ENCODE measurements around the gene NCF4.

NCF4 gene

DNA sequence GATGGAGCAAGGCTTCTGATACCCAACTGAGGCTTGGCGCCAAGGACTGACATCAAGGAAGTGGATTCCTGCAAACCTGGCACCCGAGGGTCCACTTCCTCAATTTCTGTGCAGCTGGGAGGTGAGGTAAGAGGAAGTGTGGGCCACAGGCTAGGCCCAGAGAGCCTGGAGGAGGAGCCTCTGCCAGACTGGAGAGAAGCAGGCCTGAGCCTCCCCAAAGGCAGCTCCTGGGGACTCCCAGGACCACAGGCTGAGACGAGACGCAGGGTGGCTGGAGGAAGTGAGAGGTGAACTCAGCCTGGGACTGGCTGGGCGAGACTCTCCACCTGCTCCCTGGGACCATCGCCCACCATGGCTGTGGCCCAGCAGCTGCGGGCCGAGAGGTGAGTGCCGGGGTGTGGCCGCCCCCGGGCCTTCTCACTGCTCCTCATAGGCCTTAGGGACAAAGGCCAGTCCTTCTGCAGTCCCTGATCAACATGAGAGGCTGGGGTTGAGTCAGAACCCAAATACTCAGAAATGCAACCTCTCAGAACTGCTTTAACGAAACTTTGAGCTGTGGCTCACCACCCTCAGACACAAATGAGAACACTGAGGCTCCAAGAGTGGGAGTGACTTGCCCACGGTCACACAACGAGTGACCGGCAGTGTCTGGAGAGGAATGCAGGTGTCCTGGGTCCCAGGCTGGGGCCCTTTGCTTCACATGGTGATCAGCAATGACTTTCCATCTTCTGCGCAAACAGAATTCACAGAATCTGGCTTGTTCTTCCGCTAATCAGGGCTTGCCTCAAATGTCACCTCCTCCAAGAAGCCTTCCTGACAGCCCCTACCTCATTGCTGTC lies at the start of gene NCF4:
TSS of gene NCF4 (plus strand) at position 186 of the 839 bp plus-strand sequence. CDS start at position 352, 166 bp downstream.
- H3K27ac ChIP-seq (ENCODE audit: low read length): peak within 1 kb of the TSS; percentile 72
- H3K9me3 ChIP-seq (ENCODE audit: control insufficient read depth in 1 of 2, low read length in 2 of 2): no peaks in the 10 kb centered on the region
- no peaks in the 10 kb centered on the region for H3K27me3 ChIP-seq (ENCODE audit: low read depth, low read length)
- H3K4me1 ChIP-seq (ENCODE audit: control insufficient read depth in 1 of 2, insufficient read depth in 2 of 2, low read length in 2 of 2): peaks cover 4 to 7% of the 10 kb centered on the region in 2 donors
- peak within 1 kb of the TSS; percentile 35 to 46 for H3K4me3 ChIP-seq (ENCODE audit: low read depth in 1 of 2, low read length in 2 of 2)
- H3K36me3 ChIP-seq (ENCODE audit: control insufficient read depth in 1 of 2, insufficient read depth in 2 of 2, low read length in 2 of 2): no peaks in the 10 kb centered on the region

GRCh38 chr22:36811094-36811800 lies 49.6 kb upstream of the NCF4 start:
- Histone ChIP-seq H3K4me1 (ENCODE audit: control insufficient read depth in 1 of 2, insufficient read depth in 2 of 2, low read length in 2 of 2) (peaks cover 0 to 2% of the 10 kb centered on the region in 2 donors), H3K4me3 (ENCODE audit: low read depth in 1 of 2, low read length in 2 of 2) (no peak overlapping the region), H3K9me3 (ENCODE audit: control insufficient read depth in 1 of 2, low read length in 2 of 2) (no peaks in the 10 kb centered on the region), H3K27me3 (ENCODE audit: low read depth, low read length) (peaks cover 12% of the 10 kb centered on the region), H3K36me3 (ENCODE audit: control insufficient read depth in 1 of 2, insufficient read depth in 2 of 2, low read length in 2 of 2) (no peaks in the 10 kb centered on the region), H3K27ac (ENCODE audit: low read length) (no peak overlapping the region)

DNA sequence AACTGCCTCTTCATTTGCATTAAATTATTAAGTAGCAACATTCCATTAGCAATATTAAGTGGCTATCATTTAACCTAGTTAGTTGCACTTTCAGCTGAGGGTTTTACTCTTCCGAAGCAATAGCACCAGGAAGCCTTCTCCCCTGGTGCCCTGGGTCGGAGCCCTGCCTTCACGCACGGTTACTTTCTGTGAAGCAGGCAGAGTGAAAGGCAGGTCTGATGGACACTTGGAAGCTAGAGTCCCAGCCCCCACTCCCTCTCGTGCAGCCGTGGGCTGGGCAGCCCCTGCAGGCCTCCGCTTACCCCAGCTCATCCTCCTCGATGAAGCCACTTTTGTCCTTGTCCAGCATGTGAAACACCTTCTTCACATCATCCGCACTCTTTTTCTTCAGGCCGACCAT lies 46.0 kb upstream of the NCF4 start:
- H3K27me3 ChIP-seq (ENCODE audit: low read depth, low read length): peaks cover 42% of the 10 kb centered on the region
- peaks cover 0 to 13% of the 10 kb centered on the region in 2 donors for H3K4me1 ChIP-seq (ENCODE audit: control insufficient read depth in 1 of 2, insufficient read depth in 2 of 2, low read length in 2 of 2)
- no peak overlapping the region for H3K27ac ChIP-seq (ENCODE audit: low read length)
- H3K36me3 ChIP-seq (ENCODE audit: control insufficient read depth in 1 of 2, insufficient read depth in 2 of 2, low read length in 2 of 2): no peaks in the 10 kb centered on the region
- H3K4me3 ChIP-seq (ENCODE audit: low read depth in 1 of 2, low read length in 2 of 2): no peak overlapping the region
- H3K9me3 ChIP-seq (ENCODE audit: control insufficient read depth in 1 of 2, low read length in 2 of 2): no peaks in the 10 kb centered on the region

DNA sequence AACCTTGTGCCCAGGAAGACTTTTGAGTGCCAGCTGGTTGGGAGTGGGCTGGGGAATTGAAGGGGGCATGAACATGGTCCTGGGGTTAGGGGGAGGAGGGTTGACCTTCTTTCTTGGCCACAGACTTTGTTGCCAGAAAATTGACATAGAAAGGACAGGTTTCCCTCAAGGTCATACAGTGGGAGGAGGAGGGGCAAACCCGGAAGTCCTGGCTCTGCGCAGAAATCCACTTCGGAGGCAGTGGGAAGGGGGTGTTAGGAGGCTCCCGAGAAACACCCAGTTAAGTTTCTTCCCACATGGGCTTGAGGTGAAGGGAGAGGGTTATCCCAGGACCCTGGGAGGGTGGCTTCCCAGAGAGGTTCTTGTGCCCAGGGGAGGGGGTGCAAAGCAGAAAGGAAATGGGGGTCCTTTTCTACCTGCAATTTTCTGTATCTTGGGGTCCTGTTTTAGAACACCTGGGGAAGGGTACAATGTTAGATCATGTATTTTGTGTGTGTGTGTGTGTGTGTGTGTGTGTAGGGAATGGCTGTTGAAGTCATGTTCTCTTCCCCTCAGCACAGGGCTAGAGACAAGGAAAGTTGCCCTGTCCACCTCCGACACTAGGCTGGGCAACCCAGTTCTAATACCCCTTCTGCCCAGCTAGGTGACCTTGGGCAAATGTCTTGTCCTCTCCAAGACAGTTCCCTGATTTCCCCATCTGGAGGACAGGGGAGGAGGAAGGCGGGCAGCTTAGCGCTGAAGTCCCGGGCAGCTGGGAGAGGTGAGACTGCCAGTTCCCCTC lies 45.1 kb upstream of the NCF4 start:
- H3K36me3 ChIP-seq (ENCODE audit: control insufficient read depth in 1 of 2, insufficient read depth in 2 of 2, low read length in 2 of 2): no peaks in the 10 kb centered on the region
- peaks cover 45% of the 10 kb centered on the region for H3K27me3 ChIP-seq (ENCODE audit: low read depth, low read length)
- no peaks in the 10 kb centered on the region for H3K9me3 ChIP-seq (ENCODE audit: control insufficient read depth in 1 of 2, low read length in 2 of 2)
- H3K27ac ChIP-seq (ENCODE audit: low read length): no peak overlapping the region
- H3K4me1 ChIP-seq (ENCODE audit: control insufficient read depth in 1 of 2, insufficient read depth in 2 of 2, low read length in 2 of 2): peaks cover 0 to 13% of the 10 kb centered on the region in 2 donors
- H3K4me3 ChIP-seq (ENCODE audit: low read depth in 1 of 2, low read length in 2 of 2): no peak overlapping the region

- H3K9me3 ChIP-seq (ENCODE audit: control insufficient read depth in 1 of 2, low read length in 2 of 2): no peaks in the 10 kb centered on the region
- H3K4me3 ChIP-seq (ENCODE audit: low read depth in 1 of 2, low read length in 2 of 2): peak overlapping the region in 1 of 2 donors; percentile 59
- H3K36me3 ChIP-seq (ENCODE audit: control insufficient read depth in 1 of 2, insufficient read depth in 2 of 2, low read length in 2 of 2): no peaks in the 10 kb centered on the region
- H3K4me1 ChIP-seq (ENCODE audit: control insufficient read depth in 1 of 2, insufficient read depth in 2 of 2, low read length in 2 of 2): peaks cover 0 to 13% of the 10 kb centered on the region in 2 donors
- no peak overlapping the region for H3K27ac ChIP-seq (ENCODE audit: low read length)
- H3K27me3 ChIP-seq (ENCODE audit: low read depth, low read length): peaks cover 45% of the 10 kb centered on the region
These were observed 44.5 kb upstream of the NCF4 start for GRCh38 chr22:36816339-36816635.

GRCh38 chr22:36816636-36817524 lies 43.9 kb upstream of the NCF4 start, which contains the start of gene PVALB:
TSS of gene PVALB (minus strand) at chr22:36817035. CDS start at chr22:36817005, 30 bp downstream.
- H3K4me3 ChIP-seq (ENCODE audit: low read depth in 1 of 2, low read length in 2 of 2): peak within 1 kb of the TSS; percentile 26 to 59
- no peaks in the 10 kb centered on the region for H3K9me3 ChIP-seq (ENCODE audit: control insufficient read depth in 1 of 2, low read length in 2 of 2)
- no peaks in the 10 kb centered on the region for H3K36me3 ChIP-seq (ENCODE audit: control insufficient read depth in 1 of 2, insufficient read depth in 2 of 2, low read length in 2 of 2)
- peaks cover 0 to 13% of the 10 kb centered on the region in 2 donors for H3K4me1 ChIP-seq (ENCODE audit: control insufficient read depth in 1 of 2, insufficient read depth in 2 of 2, low read length in 2 of 2)
- peaks cover 45% of the 10 kb centered on the region for H3K27me3 ChIP-seq (ENCODE audit: low read depth, low read length)
- no peak within 1 kb of the TSS for H3K27ac ChIP-seq (ENCODE audit: low read length)

DNA sequence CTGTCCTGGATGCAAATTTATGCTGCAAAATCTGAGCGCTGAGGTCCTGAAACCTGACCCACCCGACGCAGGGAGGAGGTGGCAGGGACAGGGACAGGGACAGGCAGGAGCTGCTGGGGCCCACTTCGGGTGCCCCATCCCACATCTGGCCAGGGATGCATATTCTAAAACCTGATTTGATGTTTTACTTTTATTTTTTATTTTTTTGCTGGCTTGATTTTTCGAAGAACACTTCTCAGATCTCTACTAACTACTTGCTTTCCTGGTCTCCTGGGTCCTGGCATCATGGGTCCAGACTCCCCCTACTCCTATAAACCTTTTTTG lies 43.3 kb upstream of the NCF4 start:
- Histone ChIP-seq H3K36me3 (ENCODE audit: control insufficient read depth in 1 of 2, insufficient read depth in 2 of 2, low read length in 2 of 2) (no peaks in the 10 kb centered on the region), H3K4me3 (ENCODE audit: low read depth in 1 of 2, low read length in 2 of 2) (peak overlapping the region in 1 of 2 donors; percentile 59), H3K27ac (ENCODE audit: low read length) (no peak overlapping the region), H3K4me1 (ENCODE audit: control insufficient read depth in 1 of 2, insufficient read depth in 2 of 2, low read length in 2 of 2) (peaks cover 0 to 13% of the 10 kb centered on the region in 2 donors), H3K27me3 (ENCODE audit: low read depth, low read length) (peaks cover 45% of the 10 kb centered on the region), H3K9me3 (ENCODE audit: control insufficient read depth in 1 of 2, low read length in 2 of 2) (no peaks in the 10 kb centered on the region)

DNA sequence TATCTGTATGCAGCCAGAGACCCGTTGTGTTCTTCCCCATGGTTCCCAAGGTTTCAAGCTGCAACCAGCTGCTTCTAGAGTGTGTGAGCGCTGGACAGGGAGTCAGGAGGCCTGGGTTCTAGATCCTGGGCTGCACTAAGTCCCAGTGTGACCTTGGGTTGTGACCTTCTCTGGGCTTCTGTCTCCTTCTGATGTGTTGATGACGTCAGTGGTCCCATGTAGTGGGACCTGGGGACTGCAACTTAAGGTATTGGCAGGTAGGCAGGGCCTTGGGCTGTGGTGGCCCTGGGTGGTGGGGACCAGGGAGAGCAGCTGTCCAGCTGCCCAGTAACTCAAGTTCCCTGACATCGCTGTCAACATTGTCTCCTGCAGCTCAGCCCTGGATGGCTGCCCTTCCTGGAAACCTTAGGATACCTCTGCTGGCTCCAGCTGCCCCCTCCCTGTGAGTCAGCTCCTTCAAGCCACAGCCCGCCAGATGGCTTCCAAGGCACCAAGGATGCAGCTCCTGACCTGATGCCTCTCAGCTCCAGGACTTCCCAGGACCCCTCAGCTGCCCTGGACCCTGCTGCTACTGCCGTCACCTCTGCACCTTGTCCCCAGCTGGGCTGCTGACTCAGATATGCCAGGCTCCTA lies 42.7 kb upstream of the NCF4 start:
- no peaks in the 10 kb centered on the region for H3K36me3 ChIP-seq (ENCODE audit: control insufficient read depth in 1 of 2, insufficient read depth in 2 of 2, low read length in 2 of 2)
- no peak overlapping the region for H3K27ac ChIP-seq (ENCODE audit: low read length)
- peaks cover 0 to 13% of the 10 kb centered on the region in 2 donors for H3K4me1 ChIP-seq (ENCODE audit: control insufficient read depth in 1 of 2, insufficient read depth in 2 of 2, low read length in 2 of 2)
- peaks cover 45% of the 10 kb centered on the region for H3K27me3 ChIP-seq (ENCODE audit: low read depth, low read length)
- H3K4me3 ChIP-seq (ENCODE audit: low read depth in 1 of 2, low read length in 2 of 2): no peak overlapping the region
- H3K9me3 ChIP-seq (ENCODE audit: control insufficient read depth in 1 of 2, low read length in 2 of 2): no peaks in the 10 kb centered on the region

DNA sequence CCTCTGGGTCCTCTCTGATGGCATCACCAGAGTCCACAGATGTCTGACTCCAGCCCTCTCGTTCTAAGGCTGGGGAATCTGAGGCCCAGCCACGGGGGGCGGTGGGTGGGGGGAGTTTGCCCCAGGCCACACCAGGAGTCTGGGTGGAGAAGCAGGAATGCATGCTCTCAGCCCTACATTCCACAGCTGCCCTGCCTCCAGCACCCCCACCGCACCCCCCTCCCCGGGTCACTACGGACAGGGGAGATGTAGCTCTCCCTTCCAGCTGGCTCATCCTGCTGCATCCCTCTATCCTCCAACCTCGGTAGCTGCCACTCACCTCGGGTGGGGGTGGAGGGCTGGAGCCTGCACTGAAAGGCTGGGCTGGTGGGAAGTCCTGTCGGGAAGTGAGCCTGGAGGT lies 41.7 kb upstream of the NCF4 start:
- H3K27me3 ChIP-seq (ENCODE audit: low read depth, low read length): peaks cover 50% of the 10 kb centered on the region
- H3K36me3 ChIP-seq (ENCODE audit: control insufficient read depth in 1 of 2, insufficient read depth in 2 of 2, low read length in 2 of 2): no peaks in the 10 kb centered on the region
- no peak overlapping the region for H3K4me3 ChIP-seq (ENCODE audit: low read depth in 1 of 2, low read length in 2 of 2)
- H3K27ac ChIP-seq (ENCODE audit: low read length): no peak overlapping the region
- peaks cover 0 to 13% of the 10 kb centered on the region in 2 donors for H3K4me1 ChIP-seq (ENCODE audit: control insufficient read depth in 1 of 2, insufficient read depth in 2 of 2, low read length in 2 of 2)
- no peaks in the 10 kb centered on the region for H3K9me3 ChIP-seq (ENCODE audit: control insufficient read depth in 1 of 2, low read length in 2 of 2)

GRCh38 chr22:36822581-36822980 lies 38.2 kb upstream of the NCF4 start:
- Histone ChIP-seq H3K4me1 (ENCODE audit: control insufficient read depth in 1 of 2, insufficient read depth in 2 of 2, low read length in 2 of 2) (no peaks in the 10 kb centered on the region), H3K27ac (ENCODE audit: low read length) (no peak overlapping the region), H3K36me3 (ENCODE audit: control insufficient read depth in 1 of 2, insufficient read depth in 2 of 2, low read length in 2 of 2) (no peaks in the 10 kb centered on the region), H3K27me3 (ENCODE audit: low read depth, low read length) (peaks cover 26% of the 10 kb centered on the region), H3K9me3 (ENCODE audit: control insufficient read depth in 1 of 2, low read length in 2 of 2) (no peaks in the 10 kb centered on the region), H3K4me3 (ENCODE audit: low read depth in 1 of 2, low read length in 2 of 2) (no peak overlapping the region)
